NCI-H524 (cell line): ENCODE measurements around the gene PPP2R2B.

Source experiments
- DNase-seq, 2 experiments: peaks; one replicate each; lab custom pipeline; 2025; lab: John Stamatoyannopoulos, UW

Gene PPP2R2B

DNA sequence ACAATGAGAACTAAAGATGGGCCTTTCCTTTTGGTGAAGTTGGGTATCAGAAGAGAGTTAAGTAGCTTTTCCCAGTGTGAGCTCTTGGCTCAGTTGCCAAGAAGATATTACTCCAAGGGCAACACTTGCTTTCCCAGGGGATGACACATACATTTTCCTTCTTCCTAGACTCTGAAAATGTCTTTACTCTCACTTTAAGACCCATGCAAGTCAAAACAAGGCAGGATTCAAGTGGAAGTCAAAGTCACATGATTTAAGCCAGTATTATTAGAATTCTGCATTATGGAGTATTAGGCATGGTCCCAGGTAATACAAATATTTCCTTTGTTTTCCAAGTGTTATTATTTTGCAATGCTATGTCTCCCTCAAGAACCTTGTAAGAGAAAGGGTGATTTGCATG lies 175.1 kb downstream of the PPP2R2B start:
- DNase-seq: no peak

- peak; percentile 64 to 74 for DNase-seq
Observed at GRCh38 chr5:146699664-146700418, 178.7 kb downstream of the PPP2R2B start.

GRCh38 chr5:146699138-146699537 lies 179.4 kb downstream of the PPP2R2B start:
- DNase-seq: peak; percentile 15 to 51

GRCh38 chr5:146698651-146699050 lies 179.9 kb downstream of the PPP2R2B start:
- no peak for DNase-seq

- no peak for DNase-seq
Observed at GRCh38 chr5:146697211-146697610, 181.3 kb downstream of the PPP2R2B start.

DNA sequence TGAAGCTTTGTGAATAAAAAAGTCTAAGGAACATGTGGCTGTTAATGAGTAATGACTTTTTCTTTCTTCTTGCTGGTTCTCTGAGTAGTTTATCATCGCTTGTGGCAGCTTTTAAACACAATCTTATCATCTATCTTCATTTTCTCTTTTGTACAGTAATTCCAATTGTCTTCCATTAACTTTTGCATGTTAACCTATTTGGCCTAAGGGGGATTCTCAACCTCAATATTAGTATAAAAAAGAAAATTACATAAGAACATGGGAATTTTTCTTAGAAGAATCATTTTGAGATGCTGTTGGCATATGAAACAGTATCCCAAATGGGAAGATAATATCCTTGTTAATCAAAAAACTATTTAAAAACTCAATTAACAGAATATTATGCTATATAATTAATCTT lies 182.9 kb downstream of the PPP2R2B start:
- DNase-seq: no peak

GRCh38 chr5:146690880-146691355 lies 187.6 kb downstream of the PPP2R2B start:
- DNase-seq: peak; percentile 97 to 99

DNA sequence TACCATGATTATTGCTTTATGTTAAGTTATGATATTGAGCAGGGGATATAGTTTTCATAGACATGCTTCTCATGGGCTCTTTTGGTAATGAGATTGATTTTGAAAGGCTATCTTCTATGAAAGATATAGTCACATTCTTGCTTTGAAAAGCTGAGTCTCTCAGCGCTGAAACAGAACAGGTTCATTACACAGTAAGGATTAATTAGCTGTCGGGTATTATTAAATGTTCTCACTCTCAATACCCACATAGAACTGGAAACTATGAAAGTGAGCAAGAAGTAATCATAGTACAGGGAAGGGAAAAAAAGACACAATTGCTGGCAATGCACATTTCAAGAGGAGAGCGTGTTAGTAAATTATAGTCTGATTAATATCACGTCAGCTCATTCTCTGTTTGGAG lies 190.9 kb downstream of the PPP2R2B start:
- no peak for DNase-seq

DNA sequence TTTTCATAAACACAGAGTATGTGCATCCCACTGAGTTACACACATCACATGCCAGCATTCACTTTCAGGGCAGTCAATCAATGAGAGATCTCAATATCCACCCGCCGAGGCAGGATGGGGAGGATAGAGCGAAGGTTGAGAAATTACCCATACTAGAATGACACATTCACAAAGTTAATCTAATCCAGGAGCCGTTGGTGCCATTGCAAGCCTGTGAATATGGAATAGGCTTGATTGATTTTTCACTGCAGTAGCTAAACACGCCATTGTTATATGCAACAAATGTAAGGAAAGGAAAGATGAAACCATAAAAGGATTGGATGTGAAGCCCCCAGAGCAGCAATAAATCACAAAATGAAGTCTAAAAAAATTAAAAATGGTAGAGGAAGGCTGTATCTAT lies 194.7 kb downstream of the PPP2R2B start:
- no peak for DNase-seq

GRCh38 chr5:146682899-146683532 lies 195.5 kb downstream of the PPP2R2B start:
- no peak for DNase-seq

DNA sequence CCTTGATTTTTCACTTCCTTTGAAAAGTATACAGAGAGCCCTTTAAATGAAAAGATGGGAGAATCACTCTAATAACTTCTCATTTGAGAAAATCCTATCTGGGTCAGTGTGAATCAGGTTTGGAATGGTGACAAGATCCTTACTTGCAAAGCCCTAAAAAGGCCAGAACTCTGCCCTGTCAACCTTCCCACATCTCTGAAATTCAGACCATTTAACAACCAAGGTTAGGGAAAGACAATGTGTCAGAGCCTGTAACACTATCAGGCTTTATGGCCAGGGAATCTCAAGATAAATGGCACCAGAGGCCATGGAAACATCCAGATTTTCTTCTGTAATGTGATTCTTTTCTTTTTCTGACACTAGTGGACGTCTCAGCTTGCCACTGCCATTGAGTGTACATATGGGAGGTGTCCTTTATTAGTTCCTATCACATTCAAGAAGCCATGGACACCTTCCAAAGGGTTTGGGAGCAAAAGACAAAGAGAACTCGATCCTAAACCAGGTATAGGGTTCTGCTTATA lies 196.9 kb downstream of the PPP2R2B start:
- no peak for DNase-seq

DNA sequence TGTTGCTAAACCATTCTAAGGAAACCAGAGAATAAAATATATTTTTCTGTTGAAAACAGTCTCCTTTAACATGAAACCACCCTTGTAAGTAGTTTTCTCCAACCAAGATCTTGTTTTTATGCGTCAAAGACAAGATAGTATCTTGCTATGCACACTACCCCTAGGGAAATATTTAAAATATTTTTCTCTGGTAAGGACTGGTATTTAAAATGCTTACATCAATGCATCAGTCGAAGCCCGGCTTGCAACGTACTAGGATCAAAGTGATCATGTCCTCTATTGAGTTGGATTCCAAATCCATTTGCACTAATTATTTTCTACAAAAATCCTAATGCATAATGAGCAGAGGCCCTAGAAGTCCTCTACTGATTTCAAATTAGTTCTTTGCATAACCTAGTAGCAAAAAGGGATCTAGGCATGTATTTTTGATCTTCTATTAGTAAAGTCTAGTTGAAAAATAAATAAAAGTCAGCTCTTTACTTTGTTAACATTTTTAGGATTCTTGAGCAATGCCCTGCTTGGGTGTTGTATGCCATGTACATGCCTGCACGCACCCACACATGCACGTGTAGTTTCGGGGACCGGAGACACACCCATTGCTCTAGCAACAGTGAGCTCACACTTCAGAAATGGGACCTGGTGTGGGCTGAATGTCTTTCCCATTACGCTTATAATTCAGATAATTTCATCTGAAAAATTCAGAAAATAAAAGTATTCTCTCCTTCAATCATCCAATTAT lies 197.5 kb downstream of the PPP2R2B start:
- DNase-seq: no peak

DNA sequence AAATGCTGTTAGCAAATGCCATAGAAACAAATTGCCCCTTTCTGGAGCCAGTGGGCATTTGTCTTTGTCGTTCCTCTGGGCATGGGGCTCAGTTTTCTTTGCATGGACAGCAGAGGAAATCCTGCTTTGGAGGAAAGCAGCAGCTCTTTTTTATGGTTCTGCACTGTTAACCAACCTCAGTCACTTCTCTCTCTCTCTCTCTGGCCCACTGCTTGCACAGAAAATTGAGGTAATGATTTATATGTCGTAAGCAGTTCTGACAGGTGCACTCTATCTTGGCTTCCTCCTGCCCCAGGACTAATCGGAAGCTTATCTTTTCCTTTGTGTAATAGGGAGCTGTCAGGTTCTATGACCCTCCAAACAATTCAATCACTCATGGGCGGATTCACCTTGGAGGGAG lies 202.9 kb downstream of the PPP2R2B start:
- no peak for DNase-seq

DNA sequence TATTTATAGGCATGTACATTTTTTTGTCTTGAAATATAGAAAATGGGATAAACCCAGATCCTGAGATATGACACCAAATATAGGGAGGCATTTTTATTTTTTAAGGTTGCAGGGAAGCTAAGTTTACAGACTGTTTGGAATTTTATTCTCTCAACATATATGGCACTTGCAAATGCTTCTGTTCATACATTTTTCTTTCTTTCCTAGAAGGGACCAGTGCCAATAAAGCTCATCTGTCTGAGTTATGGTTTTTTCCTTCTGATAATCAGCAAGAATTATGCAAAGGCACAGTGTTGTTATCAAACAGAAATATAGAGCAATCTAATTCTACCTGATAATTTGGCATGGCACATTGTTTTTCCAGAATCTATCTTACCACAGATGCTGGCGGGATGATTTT lies 205.7 kb downstream of the PPP2R2B start:
- DNase-seq: no peak

GRCh38 chr5:146671561-146672295 lies 206.8 kb downstream of the PPP2R2B start:
- peak; percentile 24 to 27 for DNase-seq

DNA sequence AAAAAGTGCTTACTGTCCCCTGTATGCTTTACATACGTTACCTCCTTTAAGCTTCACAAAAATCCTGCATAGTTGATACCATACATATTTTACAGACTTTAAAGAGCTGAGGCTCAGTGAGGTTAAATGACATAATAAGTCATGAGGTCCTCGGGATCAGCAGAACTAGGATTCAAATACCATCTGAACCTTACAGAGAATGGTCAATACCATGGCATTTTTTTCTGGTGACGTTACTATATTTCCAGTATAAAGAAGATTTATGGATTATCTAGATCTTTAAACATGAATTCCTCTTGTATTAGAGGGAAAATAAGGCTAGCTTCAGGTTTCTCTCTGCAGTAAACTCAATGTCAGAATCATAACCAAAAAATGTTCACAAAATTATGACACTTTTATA lies 208.9 kb downstream of the PPP2R2B start:
- DNase-seq: no peak

- DNase-seq: no peak
Observed at GRCh38 chr5:146667633-146668272, 210.8 kb downstream of the PPP2R2B start.

GRCh38 chr5:146662229-146662628 lies 216.3 kb downstream of the PPP2R2B start:
- DNase-seq: peak in 1 of 2 experiments; percentile 48

DNA sequence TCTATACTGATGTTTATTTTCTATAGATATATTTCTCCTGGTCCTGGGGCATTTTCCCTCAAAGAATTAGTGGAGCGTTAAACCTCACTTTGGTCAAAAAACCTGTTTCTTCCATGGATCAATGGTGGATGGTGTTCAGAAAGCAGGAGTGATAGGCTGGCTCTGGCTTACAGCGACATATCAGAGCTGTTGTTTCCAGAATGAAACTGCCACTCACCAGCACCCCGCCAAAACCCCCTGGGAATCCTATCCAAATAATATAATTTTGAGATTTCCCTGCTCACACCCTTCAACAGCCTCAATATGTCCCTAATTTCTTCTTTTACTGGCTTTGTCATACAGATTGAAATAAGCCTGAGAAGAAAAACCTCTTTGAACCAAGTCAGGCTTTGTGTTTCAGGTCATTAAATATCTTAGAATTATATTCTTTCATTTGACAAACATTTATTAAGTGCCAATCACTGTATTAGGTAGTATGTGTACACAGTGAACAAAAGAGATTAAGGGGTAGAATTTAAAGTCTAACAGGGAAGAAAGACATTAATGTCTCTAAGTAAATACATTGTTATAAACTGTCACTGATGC lies 218.1 kb downstream of the PPP2R2B start:
- DNase-seq: no peak

DNA sequence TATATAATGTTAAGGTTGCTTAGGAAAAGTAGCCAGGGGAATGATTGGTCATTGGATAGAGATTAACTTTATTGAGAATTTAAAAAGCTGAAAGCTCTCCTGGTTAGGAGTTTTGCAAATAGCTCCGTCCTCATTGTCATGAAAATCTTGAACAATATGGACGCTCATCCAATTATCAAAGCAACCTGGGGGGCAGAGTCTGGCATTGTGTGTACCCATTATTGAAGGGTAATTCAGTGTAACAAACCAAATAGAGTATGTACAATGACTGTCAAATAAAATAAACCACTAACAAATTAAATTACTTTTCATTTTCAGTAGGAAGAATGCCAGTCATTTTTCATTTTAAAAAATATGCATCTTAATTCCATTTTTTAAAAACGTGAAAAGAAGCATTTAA lies 218.6 kb downstream of the PPP2R2B start:
- no peak for DNase-seq

GRCh38 chr5:146656703-146657102 lies 221.9 kb downstream of the PPP2R2B start:
- no peak for DNase-seq
